Measurements from ENCODE around the gene KRAS.

The KRAS gene

DNA sequence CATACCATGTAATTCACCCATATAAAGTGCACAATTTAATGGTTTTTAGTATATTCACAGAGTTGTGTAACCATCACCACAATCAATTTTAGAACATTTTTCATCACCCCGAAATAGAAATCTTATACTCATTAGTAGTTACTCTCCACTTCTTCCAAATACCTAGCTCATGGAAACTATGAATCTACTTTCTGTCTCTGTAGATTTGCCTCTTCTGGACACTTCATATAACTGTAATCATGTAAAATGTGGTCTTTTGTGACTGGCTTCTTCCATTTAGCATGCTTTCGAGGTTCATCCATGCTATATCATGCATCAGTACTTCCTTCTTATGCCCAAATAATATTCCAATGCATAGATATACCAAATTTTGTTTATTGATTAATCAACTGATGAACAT is 66.6 kb downstream of the KRAS start:
- no peaks in the 10 kb centered on the region for H3K79me2 ChIP-seq (ENCODE audit: control insufficient read depth, low read length)
- H3K4me2 ChIP-seq (ENCODE audit: low read length): no peak overlapping the region
- H3K27me3 ChIP-seq (ENCODE audit: control insufficient read depth, low read length): no peaks in the 10 kb centered on the region
- H3K27ac ChIP-seq (ENCODE audit: low read depth, low read length): no peak overlapping the region
- H4K20me1 ChIP-seq (ENCODE audit: control insufficient read depth, insufficient read depth, low read depth, low read length): no peaks in the 10 kb centered on the region
- 0 out of 2 replicates have a peak, but pooled peaks cover 5% of the 10 kb centered on the region for H3K9me3 ChIP-seq (ENCODE audit: control insufficient read depth, insufficient read depth, low read length)
- H3K9me2 ChIP-seq (replicated peaks; ENCODE audit: control insufficient read depth, low read length): no peaks in the 10 kb centered on the region
- no peak overlapping the region for H3K4me3 ChIP-seq (ENCODE audit: low read length)
- peaks cover 4% of the 10 kb centered on the region for H3K4me1 ChIP-seq (ENCODE audit: control insufficient read depth, low read length)
- no peaks in the 10 kb centered on the region for H3K36me3 ChIP-seq (ENCODE audit: control insufficient read depth, low read length)
- TF ChIP-seq, protein P1, sequence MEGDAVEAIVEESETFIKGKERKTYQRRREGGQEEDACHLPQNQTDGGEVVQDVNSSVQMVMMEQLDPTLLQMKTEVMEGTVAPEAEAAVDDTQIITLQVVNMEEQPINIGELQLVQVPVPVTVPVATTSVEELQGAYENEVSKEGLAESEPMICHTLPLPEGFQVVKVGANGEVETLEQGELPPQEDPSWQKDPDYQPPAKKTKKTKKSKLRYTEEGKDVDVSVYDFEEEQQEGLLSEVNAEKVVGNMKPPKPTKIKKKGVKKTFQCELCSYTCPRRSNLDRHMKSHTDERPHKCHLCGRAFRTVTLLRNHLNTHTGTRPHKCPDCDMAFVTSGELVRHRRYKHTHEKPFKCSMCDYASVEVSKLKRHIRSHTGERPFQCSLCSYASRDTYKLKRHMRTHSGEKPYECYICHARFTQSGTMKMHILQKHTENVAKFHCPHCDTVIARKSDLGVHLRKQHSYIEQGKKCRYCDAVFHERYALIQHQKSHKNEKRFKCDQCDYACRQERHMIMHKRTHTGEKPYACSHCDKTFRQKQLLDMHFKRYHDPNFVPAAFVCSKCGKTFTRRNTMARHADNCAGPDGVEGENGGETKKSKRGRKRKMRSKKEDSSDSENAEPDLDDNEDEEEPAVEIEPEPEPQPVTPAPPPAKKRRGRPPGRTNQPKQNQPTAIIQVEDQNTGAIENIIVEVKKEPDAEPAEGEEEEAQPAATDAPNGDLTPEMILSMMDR (IDR thresholded peaks at IDR 0.05; ENCODE audit: low read depth, low read length, poor library complexity, severe bottlenecking): no peak
- no peak for TF ChIP-seq EZH2phosphoT487 (IDR thresholded peaks at IDR 0.05; ENCODE audit: borderline replicate concordance, low read length)
- no peaks in the 10 kb centered on the region for H3F3A ChIP-seq (ENCODE audit: control insufficient read depth, insufficient read depth)

DNA sequence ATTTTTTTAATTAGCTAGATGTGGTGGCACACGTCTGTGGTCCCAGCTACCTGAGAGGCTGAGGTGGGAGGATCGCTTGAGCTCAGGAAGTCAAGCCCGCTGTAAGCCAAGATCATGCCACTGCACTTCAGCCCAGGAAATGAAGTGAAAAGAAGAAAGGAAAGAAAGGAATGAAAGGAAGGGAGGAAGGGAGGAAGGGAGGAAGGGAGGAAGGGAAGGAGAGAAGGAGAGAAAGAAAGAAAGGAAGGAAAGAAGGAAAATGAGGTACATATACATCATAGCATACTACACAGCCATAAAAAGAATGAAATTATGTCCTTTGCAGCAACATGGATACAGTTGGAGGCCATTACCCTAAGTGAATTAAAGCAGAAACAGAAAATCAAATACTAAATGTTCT is 68.0 kb downstream of the KRAS start:
- H3K27me3 ChIP-seq (ENCODE audit: control insufficient read depth, low read length): peaks cover 3% of the 10 kb centered on the region; the same call in 1 of the 2 replicates
- H3K4me1 ChIP-seq (ENCODE audit: control insufficient read depth, low read length): peaks cover 4% of the 10 kb centered on the region
- no peak for TF ChIP-seq EZH2phosphoT487 (IDR thresholded peaks at IDR 0.05; ENCODE audit: borderline replicate concordance, low read length)
- TF ChIP-seq, protein P1 (IDR thresholded peaks at IDR 0.05; ENCODE audit: low read depth, low read length, poor library complexity, severe bottlenecking): no peak

DNA sequence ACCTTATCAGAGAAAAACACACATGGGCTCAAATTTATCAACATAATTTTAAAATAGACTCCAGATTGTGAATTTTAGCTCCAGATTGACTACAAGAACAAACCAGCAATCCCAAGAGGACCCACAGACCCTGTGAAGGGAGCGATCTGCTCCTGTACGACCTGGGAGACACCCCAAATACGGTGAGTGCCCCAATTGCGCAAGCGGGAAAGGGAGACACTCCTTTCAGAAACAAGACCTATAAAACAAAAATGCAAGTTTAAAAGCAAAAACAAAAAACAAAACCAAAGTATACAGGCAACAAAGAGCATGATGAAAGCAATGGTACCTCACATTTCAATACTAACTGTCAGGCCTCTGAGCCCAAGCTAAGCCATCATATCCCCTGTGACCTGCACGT is 87.9 kb downstream of the KRAS start:
- H4K20me1 ChIP-seq (ENCODE audit: control insufficient read depth, insufficient read depth, low read depth, low read length): no peaks in the 10 kb centered on the region
- TF ChIP-seq EZH2phosphoT487 (IDR thresholded peaks at IDR 0.05; ENCODE audit: borderline replicate concordance, low read length): no peak
- TF ChIP-seq, protein P1 (IDR thresholded peaks at IDR 0.05; ENCODE audit: low read depth, low read length, poor library complexity, severe bottlenecking): no peak
- peaks cover 2% of the 10 kb centered on the region for H3F3A ChIP-seq (ENCODE audit: control insufficient read depth, insufficient read depth)
- H3K27me3 ChIP-seq (ENCODE audit: control insufficient read depth, low read length): no peaks in the 10 kb centered on the region
- H3K27ac ChIP-seq (ENCODE audit: low read depth, low read length): no peak overlapping the region
- peaks cover 4% of the 10 kb centered on the region; the same call in 1 of the 2 replicates for H3K9me3 ChIP-seq (ENCODE audit: control insufficient read depth, insufficient read depth, low read length)
- H3K36me3 ChIP-seq (ENCODE audit: control insufficient read depth, low read length): no peaks in the 10 kb centered on the region
- H3K4me2 ChIP-seq (ENCODE audit: low read length): no peak overlapping the region
- peaks cover 22% of the 10 kb centered on the region for H3K4me1 ChIP-seq (ENCODE audit: control insufficient read depth, low read length)
- H3K4me3 ChIP-seq (ENCODE audit: low read length): no peak overlapping the region
- H3K9me2 ChIP-seq (replicated peaks; ENCODE audit: control insufficient read depth, low read length): no peaks in the 10 kb centered on the region
- no peaks in the 10 kb centered on the region for H3K79me2 ChIP-seq (ENCODE audit: control insufficient read depth, low read length)

More for the DNA sequence above, 68.0 kb downstream of the KRAS start:
- Histone ChIP-seq H3K27ac (ENCODE audit: low read depth, low read length) (no peak overlapping the region), H3K4me3 (ENCODE audit: low read length) (no peak overlapping the region), H4K20me1 (ENCODE audit: control insufficient read depth, insufficient read depth, low read depth, low read length) (no peaks in the 10 kb centered on the region), H3F3A (ENCODE audit: control insufficient read depth, insufficient read depth) (no peaks in the 10 kb centered on the region), H3K9me2 (replicated peaks; ENCODE audit: control insufficient read depth, low read length) (no peaks in the 10 kb centered on the region), H3K9me3 (ENCODE audit: control insufficient read depth, insufficient read depth, low read length) (0 out of 2 replicates have a peak, but pooled peaks cover 4% of the 10 kb centered on the region), H3K36me3 (ENCODE audit: control insufficient read depth, low read length) (no peaks in the 10 kb centered on the region), H3K79me2 (ENCODE audit: control insufficient read depth, low read length) (no peaks in the 10 kb centered on the region), H3K4me2 (ENCODE audit: low read length) (no peak overlapping the region)

Data from DOHH2 (cell line).